Neural cell (in vitro differentiated cells): Measurements from ENCODE around the gene RAB2B. TPM values are rescaled to one million over a fixed set of nuclear protein-coding genes. Genes with fewer than 3 reads are reported as not detected.

Experiments
- H2AFZ ChIP-seq: fragments of 200-600, 300-800 bp; sonication (generic), shearing (Covaris generic); 2 replicates; pipeline ENCODE4 v1.6.0; 2014; ENCODE audit warnings: low read depth, mild to moderate bottlenecking, antibody characterized with exemption, low read length, moderate library complexity
- H3F3A ChIP-seq: fragments of 200-600 bp; shearing (Covaris generic); 2 replicates; pipeline ENCODE4 v1.6.1; 2016; ENCODE audit warnings: mild to moderate bottlenecking, moderate library complexity, mixed read lengths, antibody characterized with exemption, low read length; ENCODE audit not compliant: insufficient read depth, poor library complexity, severe bottlenecking
- H3K27ac ChIP-seq: fragments of 200-600, 300-800 bp; sonication (generic), shearing (Covaris generic); 2 replicates; pipeline ENCODE4 v1.5.1; 2014; ENCODE audit warnings: mild to moderate bottlenecking, low read length, moderate library complexity
- H3K27me3 ChIP-seq: fragments of 300-800, 200-600 bp; sonication (generic), shearing (Covaris generic); 2 replicates; pipeline ENCODE4 v1.6.0; 2014; ENCODE audit warnings: mild to moderate bottlenecking, low read depth, low read length, moderate library complexity; ENCODE audit not compliant: insufficient read depth
- H3K36me3 ChIP-seq: fragments of 300-800, 200-600 bp; sonication (generic), shearing (Covaris generic); 2 replicates; pipeline ENCODE4 v1.5.1; 2014; ENCODE audit warnings: mild to moderate bottlenecking, antibody characterized with exemption, low read length, moderate library complexity; ENCODE audit not compliant: insufficient read depth
- H3K4me2 ChIP-seq: fragments of 300-800, 200-600 bp; sonication (generic), shearing (Covaris generic); 2 replicates; pipeline ENCODE4 v1.6.0; 2014; ENCODE audit warnings: mild to moderate bottlenecking, low read length
- H3K4me3 ChIP-seq: fragments of 300-800, 200-600 bp; sonication (generic), shearing (Covaris generic); 2 replicates; pipeline ENCODE4 v1.5.1; 2014; ENCODE audit warnings: mild to moderate bottlenecking, low read length, moderate library complexity
- H3K79me2 ChIP-seq: fragments of 200-600 bp; shearing (Covaris generic); replicated peaks from 2 replicates; pipeline ENCODE4 v1.6.0; 2014; ENCODE audit warnings: mild to moderate bottlenecking, low read length, moderate library complexity; ENCODE audit not compliant: insufficient read depth
- H3K9ac ChIP-seq: fragments of 300-800, 200-600 bp; sonication (generic), shearing (Covaris generic); 2 replicates; pipeline ENCODE4 v1.6.1; 2016; ENCODE audit warnings: mild to moderate bottlenecking, low read length, mixed read lengths
- H3K9me2 ChIP-seq: fragments of 200-600 bp; shearing (Covaris generic); 2 replicates; pipeline ENCODE4 v1.6.1; 2016; ENCODE audit warnings: mild to moderate bottlenecking, low read length, mixed read lengths; ENCODE audit not compliant: insufficient read depth
- H3K9me3 ChIP-seq: fragments of 200-600, 300-800 bp; sonication (generic), shearing (Covaris generic); 2 replicates; pipeline ENCODE4 v1.6.1; 2016; ENCODE audit warnings: mild to moderate bottlenecking, mixed run types, low read length, moderate library complexity, mixed read lengths
- H4K20me1 ChIP-seq: fragments of 200-600 bp; shearing (Covaris generic); 2 replicates; pipeline ENCODE4 v1.6.1; 2016; ENCODE audit warnings: mild to moderate bottlenecking, mixed run types; ENCODE audit not compliant: insufficient read depth
- EP300 ChIP-seq: fragments of 450-650 bp; conservative IDR thresholded peaks from 2 replicates; pipeline ENCODE4 v1.6.1; 2014; ENCODE audit warnings: antibody characterized with exemption, mild to moderate bottlenecking, moderate library complexity; ENCODE audit not compliant: poor library complexity, severe bottlenecking
- EZH2 ChIP-seq: fragments of 200-600, 300-800 bp; shearing (Covaris generic), sonication (generic); IDR thresholded peaks from 2 replicates; pipeline ENCODE4 v1.6.1; 2014; ENCODE audit warnings: antibody characterized with exemption, low read length, borderline replicate concordance, mild to moderate bottlenecking; ENCODE audit not compliant: insufficient read depth, poor library complexity, severe bottlenecking
- MXI1 ChIP-seq: fragments of 450-650 bp; conservative IDR thresholded peaks from 2 replicates; pipeline ENCODE4 v1.6.1; 2014; ENCODE audit warnings: antibody characterized with exemption, mild to moderate bottlenecking; ENCODE audit not compliant: poor library complexity, severe bottlenecking
- POLR2AphosphoS5 ChIP-seq: IDR thresholded peaks from 2 replicates; pipeline ENCODE4 v1.6.1; 2012
- RAD21 ChIP-seq: fragments of 450-650 bp; conservative IDR thresholded peaks from 2 replicates; pipeline ENCODE4 v1.6.1; 2014; ENCODE audit warnings: antibody characterized with exemption, mild to moderate bottlenecking, moderate library complexity
- REST ChIP-seq: IDR thresholded peaks from 2 replicates; pipeline ENCODE4 v1.6.1; 2012; ENCODE audit warnings: borderline replicate concordance
- SMC3 ChIP-seq: fragments of 450-650 bp; conservative IDR thresholded peaks from 2 replicates; pipeline ENCODE4 v1.6.1; 2014; ENCODE audit warnings: antibody characterized with exemption, mild to moderate bottlenecking, moderate library complexity; ENCODE audit not compliant: poor library complexity
- TAF1 ChIP-seq: IDR thresholded peaks from 2 replicates; pipeline ENCODE4 v1.6.1; 2012; ENCODE audit warnings: low read depth
- polyA plus RNA-seq: library from polyadenylated mRNA; depleted of rRNA; stranded (reverse); fragments of >200 nt; gene quantifications from 2 replicates; pipeline ENCODE4 v1.2.3, GENCODE V29; 2014
- small RNA-seq, 3 experiments: library from RNA; depleted of rRNA; stranded (forward); fragments of <200 nt; gene quantifications; one replicate each; pipeline ENCODE3, GENCODE V24; 2012
- TF ChIP-seq, protein P1 (sequence below): fragments of 450-650 bp; IDR thresholded peaks from 2 replicates; pipeline ENCODE4 v1.5.1; 2014; ENCODE audit warnings: antibody characterized with exemption, mild to moderate bottlenecking, moderate library complexity; ENCODE audit not compliant: poor library complexity, severe bottlenecking

RAB2B gene
- polyA plus RNA-seq, 1 donor from 2014 or later = 47.9 TPM

DNA sequence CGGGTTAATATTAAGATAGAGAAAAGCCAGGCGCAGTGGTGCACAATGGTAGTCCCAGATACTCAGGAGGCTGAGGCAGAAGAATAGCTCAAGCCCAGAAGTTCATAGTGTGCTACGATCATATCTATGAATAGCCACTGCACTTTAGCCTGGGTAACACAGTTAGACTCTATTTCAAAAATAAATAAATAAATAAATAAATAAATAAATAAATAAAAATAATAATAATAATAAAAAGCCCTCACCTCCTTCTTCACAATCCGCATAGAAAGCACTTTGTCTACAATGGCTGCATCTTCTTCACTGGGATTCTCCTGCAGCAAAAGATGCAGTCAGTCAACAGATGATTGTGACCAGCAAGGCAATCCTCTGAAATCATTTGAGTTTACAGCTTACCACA lies 61.4 kb downstream of the RAB2B start:
- Histone ChIP-seq H3K27me3 (no peaks in the 10 kb centered on the region), H3K79me2 (no peaks in the 10 kb centered on the region), H3K9ac (no peak overlapping the region), H3K9me3 (no peaks in the 10 kb centered on the region), H3K36me3 (no peaks in the 10 kb centered on the region), H3K27ac (no peak overlapping the region), H4K20me1 (no peaks in the 10 kb centered on the region), H2AFZ (no peak overlapping the region), H3K4me2 (no peak overlapping the region), H3K9me2 (no peaks in the 10 kb centered on the region), H3K4me3 (no peak overlapping the region), H3F3A (no peaks in the 10 kb centered on the region)
- no peak for TF ChIP-seq POLR2AphosphoS5
- no peak for TF ChIP-seq RAD21
- no peak for TF ChIP-seq REST
- TF ChIP-seq EP300 = no peak
- no peak for TF ChIP-seq SMC3
- TF ChIP-seq TAF1 = no peak
- TF ChIP-seq MXI1 = no peak

DNA sequence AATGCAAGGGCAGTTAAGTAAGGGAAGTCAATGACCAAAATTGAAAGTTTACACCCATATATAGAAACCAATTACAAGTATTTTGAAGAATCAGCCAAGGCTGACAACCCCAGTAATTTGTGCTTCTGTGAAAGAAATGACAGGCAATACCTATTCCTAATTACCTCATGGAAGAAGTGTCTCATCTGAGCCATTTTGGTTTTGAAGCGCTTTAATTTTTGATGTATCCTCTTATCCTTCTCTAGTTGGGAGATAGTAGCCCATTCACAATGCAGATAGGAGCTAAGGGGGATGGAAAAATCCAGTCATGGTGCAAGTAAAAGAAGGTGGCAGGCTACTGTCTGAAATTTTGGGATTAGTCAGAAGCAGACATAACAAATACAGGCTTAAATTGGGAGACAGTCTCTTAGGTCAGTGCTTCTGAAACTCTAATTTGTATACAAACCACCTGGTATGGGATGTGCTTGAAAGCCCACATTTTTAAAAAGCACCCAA lies 62.6 kb downstream of the RAB2B start:
- H3K79me2 ChIP-seq = no peaks in the 10 kb centered on the region
- peaks cover 1% of the 10 kb centered on the region for H3K36me3 ChIP-seq
- H3K9ac ChIP-seq = no peak overlapping the region
- H3K9me3 ChIP-seq = no peaks in the 10 kb centered on the region
- H3K27me3 ChIP-seq = no peaks in the 10 kb centered on the region
- no peak overlapping the region for H3K4me3 ChIP-seq
- H3K27ac ChIP-seq = no peak overlapping the region
- H3K4me2 ChIP-seq = no peak overlapping the region
- no peak overlapping the region for H2AFZ ChIP-seq
- no peaks in the 10 kb centered on the region for H4K20me1 ChIP-seq
- H3K9me2 ChIP-seq = no peaks in the 10 kb centered on the region
- no peaks in the 10 kb centered on the region for H3F3A ChIP-seq
- TF ChIP-seq REST = no peak
- no peak for TF ChIP-seq EP300
- no peak for TF ChIP-seq POLR2AphosphoS5
- TF ChIP-seq TAF1 = no peak
- TF ChIP-seq, protein P1, sequence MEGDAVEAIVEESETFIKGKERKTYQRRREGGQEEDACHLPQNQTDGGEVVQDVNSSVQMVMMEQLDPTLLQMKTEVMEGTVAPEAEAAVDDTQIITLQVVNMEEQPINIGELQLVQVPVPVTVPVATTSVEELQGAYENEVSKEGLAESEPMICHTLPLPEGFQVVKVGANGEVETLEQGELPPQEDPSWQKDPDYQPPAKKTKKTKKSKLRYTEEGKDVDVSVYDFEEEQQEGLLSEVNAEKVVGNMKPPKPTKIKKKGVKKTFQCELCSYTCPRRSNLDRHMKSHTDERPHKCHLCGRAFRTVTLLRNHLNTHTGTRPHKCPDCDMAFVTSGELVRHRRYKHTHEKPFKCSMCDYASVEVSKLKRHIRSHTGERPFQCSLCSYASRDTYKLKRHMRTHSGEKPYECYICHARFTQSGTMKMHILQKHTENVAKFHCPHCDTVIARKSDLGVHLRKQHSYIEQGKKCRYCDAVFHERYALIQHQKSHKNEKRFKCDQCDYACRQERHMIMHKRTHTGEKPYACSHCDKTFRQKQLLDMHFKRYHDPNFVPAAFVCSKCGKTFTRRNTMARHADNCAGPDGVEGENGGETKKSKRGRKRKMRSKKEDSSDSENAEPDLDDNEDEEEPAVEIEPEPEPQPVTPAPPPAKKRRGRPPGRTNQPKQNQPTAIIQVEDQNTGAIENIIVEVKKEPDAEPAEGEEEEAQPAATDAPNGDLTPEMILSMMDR = no peak
- no peak for TF ChIP-seq MXI1
- no peak for TF ChIP-seq SMC3
- TF ChIP-seq EZH2 = no peak
- no peak for TF ChIP-seq RAD21

Small RNA genes lying within 50 kb of the gene (small RNA-seq; reads per million reads assigned to genes)
- 0 to 0.46 (median 0.03) reads per million in 3 experiments for gene RN7SL650P

Other genes with a start within 250 kb of the RAB2B start
- 1,176 and 1,189 TPM in 2 replicates for gene HNRNPC, start 207.5 kb downstream of the RAB2B start, polyA plus RNA-seq
- gene RPGRIP1, start 196.9 kb downstream of the RAB2B start, polyA plus RNA-seq = not detected in 2 replicates
- 83.4 and 96.2 TPM in 2 replicates for gene SUPT16H, start 92.9 kb downstream of the RAB2B start, polyA plus RNA-seq
- gene CHD8, start 20.8 kb downstream of the RAB2B start, polyA plus RNA-seq = 44.1 and 52.3 TPM in 2 replicates
- gene TOX4, start 236 bp upstream of the RAB2B start, polyA plus RNA-seq = 56.8 and 57.4 TPM in 2 replicates
- 234 and 262 TPM in 2 replicates for gene METTL3, start 34.4 kb upstream of the RAB2B start, polyA plus RNA-seq
- gene SALL2, start 49.4 kb upstream of the RAB2B start, polyA plus RNA-seq = 18.6 and 23.6 TPM in 2 replicates
- gene OR10G3, start 103.1 kb upstream of the RAB2B start, polyA plus RNA-seq = not detected in 2 replicates
- gene OR10G2, start 158.0 kb upstream of the RAB2B start, polyA plus RNA-seq = not detected in 2 replicates
- gene OR4E2, start 176.9 kb upstream of the RAB2B start, polyA plus RNA-seq = not detected in 2 replicates
- gene OR4E1, start 196.9 kb upstream of the RAB2B start, polyA plus RNA-seq = not detected in 2 replicates